Prostate gland (tissue), 2 donors: ENCODE results near the gene TMEM132E. TPM values are rescaled to one million over a fixed set of nuclear protein-coding genes. Genes with fewer than 3 reads are reported as not detected.

Experiments used
- DNase-seq: peaks from one replicate; pipeline ENCODE4 v3.0.0-alpha.2; 2019; ENCODE audit warnings: low spot score
- H3K27ac ChIP-seq, 2 donors: fragments of 200-600 bp; sonication (generic); 2 replicates each; pipeline ENCODE4 v1.5.1; 2017 to 2019
- H3K27me3 ChIP-seq: fragments of 200-600 bp; sonication (generic); replicated peaks from 2 replicates; pipeline ENCODE4 v1.5.1; 2019; ENCODE audit not compliant: insufficient read depth
- H3K36me3 ChIP-seq, 2 donors: fragments of 200-600 bp; sonication (generic); 1 replicate in 1 of 2; 2 replicates in 1 of 2; pipeline versions ENCODE4 v1.5.1 to v1.8.1; 2017 to 2019
- H3K4me1 ChIP-seq: fragments of 200-600 bp; sonication (generic); replicated peaks from 2 replicates; pipeline ENCODE4 v1.5.1; 2019
- H3K4me3 ChIP-seq, 2 donors: fragments of 200-600 bp; sonication (generic); 2 replicates each; pipeline ENCODE4 v1.5.1; 2017 to 2019
- H3K9me3 ChIP-seq: fragments of 200-600 bp; sonication (generic); 2 replicates; pipeline ENCODE4 v1.5.1; 2017
- CTCF ChIP-seq, 4 experiments: fragments of 200-600 bp in 2 of 4; fragments of 450-650 bp in 2 of 4; sonication (generic) in 2 of 4; IDR thresholded peaks; 1 replicate in 3 of 4; 2 replicates in 1 of 4; pipeline ENCODE4 v1.5.1; 2016 to 2019; ENCODE audit warnings: antibody characterized with exemption in 4 of 4, mild to moderate bottlenecking in 2 of 4, moderate library complexity in 2 of 4
- POLR2A ChIP-seq: fragments of 450-650 bp; IDR thresholded peaks from one replicate; pipeline ENCODE4 v1.6.1; 2016; ENCODE audit warnings: antibody characterized with exemption, mild to moderate bottlenecking
- POLR2AphosphoS5 ChIP-seq: sonication (generic); formaldehyde crosslinking; IDR thresholded peaks from one replicate; pipeline ENCODE4 v1.6.1; 2017; ENCODE audit warnings: antibody characterized with exemption
- WGBS: methylation state at CpG from one replicate; pipeline ENCODE4 v1.1.5; 2018; 5-methylcytosine and 5-hydroxymethylcytosine counted together
- intact Hi-C: fragments of 100-400 bp; cut with DNase I; formaldehyde crosslinking; loops from one replicate; pipeline ENCODE4 v1.14.2; 2022
- total RNA-seq, 2 donors: library from RNA; depleted of rRNA; stranded (reverse); fragments of >200 nt; gene quantifications; one replicate each; pipeline ENCODE4 v1.1.0, GENCODE V29; 2016

TMEM132E gene
- total RNA-seq, 2 donors from 2014 or later = 1.0 TPM; not detected in 1

- intact Hi-C loops = no loop called here
- no peak for DNase-seq
- Histone ChIP-seq H3K27me3 (peaks cover 3% of the 10 kb centered on the region), H3K27ac (no peak overlapping the region), H3K9me3 (no peaks in the 10 kb centered on the region), H3K4me1 (no peaks in the 10 kb centered on the region), H3K4me3 (no peak overlapping the region), H3K36me3 (no peaks in the 10 kb centered on the region)
- WGBS = 66% methylated on average over 6 of the region's 6 CpGs
- TF ChIP-seq POLR2A = no peak
- no peak for TF ChIP-seq CTCF (IDR thresholded peaks at IDR 0.05)
- TF ChIP-seq POLR2AphosphoS5 = no peak
Measured at GRCh38 chr17:34549966-34550365, 29.4 kb upstream of the TMEM132E start.

GRCh38 chr17:34553907-34554306, 25.5 kb upstream of the TMEM132E start:
- intact Hi-C loops = no loop called here
- Histone ChIP-seq H3K27me3 (no peaks in the 10 kb centered on the region), H3K36me3 (no peaks in the 10 kb centered on the region), H3K9me3 (no peaks in the 10 kb centered on the region), H3K4me3 (no peak overlapping the region), H3K27ac (no peak overlapping the region), H3K4me1 (no peaks in the 10 kb centered on the region)
- WGBS = 64% methylated on average over 4 of the region's 4 CpGs
- no peak for DNase-seq
- TF ChIP-seq POLR2A = no peak

- WGBS = 5% methylated on average over 4 of the region's 4 CpGs
- Histone ChIP-seq H3K9me3 (no peaks in the 10 kb centered on the region), H3K4me1 (no peaks in the 10 kb centered on the region), H3K4me3 (no peak overlapping the region), H3K27ac (no peak overlapping the region), H3K36me3 (no peaks in the 10 kb centered on the region), H3K27me3 (no peaks in the 10 kb centered on the region)
- no peak for TF ChIP-seq POLR2AphosphoS5
- TF ChIP-seq POLR2A = no peak
- no peak for TF ChIP-seq CTCF (IDR thresholded peaks at IDR 0.05)
- intact Hi-C loops = no loop called here
- no peak for DNase-seq
Measured at GRCh38 chr17:34556384-34556783, 23.0 kb upstream of the TMEM132E start.

- no peaks in the 10 kb centered on the region for H3K27me3 ChIP-seq
- intact Hi-C loops = no loop called here
Measured at GRCh38 chr17:34556931-34557330, 22.5 kb upstream of the TMEM132E start.

GRCh38 chr17:34561328-34561727, 18.1 kb upstream of the TMEM132E start:
- intact Hi-C loops = no loop called here
- 94% methylated on average over 2 of the region's 2 CpGs for WGBS
- no peaks in the 10 kb centered on the region for H3K36me3 ChIP-seq
- no peak overlapping the region for H3K27ac ChIP-seq
- no peak overlapping the region for H3K4me3 ChIP-seq
- no peak for DNase-seq
- TF ChIP-seq POLR2A = no peak
- TF ChIP-seq CTCF (IDR thresholded peaks at IDR 0.05) = no peak
- no peak for TF ChIP-seq POLR2AphosphoS5
- no peaks in the 10 kb centered on the region for H3K27me3 ChIP-seq
- H3K4me1 ChIP-seq = no peaks in the 10 kb centered on the region
- no peaks in the 10 kb centered on the region for H3K9me3 ChIP-seq

More at GRCh38 chr17:34556931-34557330, 22.5 kb upstream of the TMEM132E start:
- H3K4me3 ChIP-seq = no peak overlapping the region
- DNase-seq = peak; percentile 28
- H3K9me3 ChIP-seq = no peaks in the 10 kb centered on the region
- WGBS = 73% methylated on average over 2 of the region's 2 CpGs
- TF ChIP-seq POLR2A (no peak), POLR2AphosphoS5 (no peak), CTCF (IDR thresholded peaks at IDR 0.05) (no peak)
- H3K4me1 ChIP-seq = no peaks in the 10 kb centered on the region
- H3K36me3 ChIP-seq = no peaks in the 10 kb centered on the region
- H3K27ac ChIP-seq = no peak overlapping the region
